H1 (cell line): ENCODE data around the gene INHBA. TPM values are rescaled to one million over a fixed set of nuclear protein-coding genes. Genes with fewer than 3 reads are reported as not detected.

Experiments
- CREB1 ChIP-seq: IDR thresholded peaks from 2 replicates; pipeline ENCODE4 v1.6.1; 2012; ENCODE audit warnings: inconsistent platforms
- JUND ChIP-seq: IDR thresholded peaks from 2 replicates; pipeline ENCODE4 v1.6.1; 2011; ENCODE audit warnings: mild to moderate bottlenecking, improper control_type of control experiment, low read length
- MAX ChIP-seq: IDR thresholded peaks from 2 replicates; pipeline ENCODE4 v1.6.1; 2012; ENCODE audit warnings: inconsistent platforms
- PHF8 ChIP-seq: fragments of 200-600 bp; sonication (generic); conservative IDR thresholded peaks from 2 replicates; pipeline ENCODE4 v1.7.1; 2012; ENCODE audit warnings: low read depth, mild to moderate bottlenecking, inconsistent platforms, low read length, moderate library complexity
- RFX5 ChIP-seq: IDR thresholded peaks from 2 replicates; pipeline ENCODE4 v1.6.1; 2011; ENCODE audit warnings: low read depth, low read length, improper control_type of control experiment, borderline replicate concordance
- SIN3A ChIP-seq, 2 experiments: IDR thresholded peaks in 1 of 2; conservative IDR thresholded peaks in 1 of 2; 2 replicates each; pipeline ENCODE4 v1.6.1; 2011 to 2012; ENCODE audit warnings: low read length in 2 of 2, improper control_type of control experiment in 1 of 2, low read depth in 1 of 2, mild to moderate bottlenecking in 1 of 2
- SP4 ChIP-seq: IDR thresholded peaks from 2 replicates; pipeline ENCODE4 v1.6.1; 2012; ENCODE audit warnings: low read length, inconsistent platforms
- TBP ChIP-seq: IDR thresholded peaks from 2 replicates; pipeline ENCODE4 v1.6.1; 2011; ENCODE audit warnings: low read depth, low read length, improper control_type of control experiment
- YY1 ChIP-seq: IDR thresholded peaks from 2 replicates; pipeline ENCODE4 v1.6.1; 2011; ENCODE audit warnings: low read depth, mild to moderate bottlenecking, low read length
- polyA plus RNA-seq, 7 experiments: library from polyadenylated mRNA; depleted of rRNA in 3 of 7; stranded (reverse) in 5 of 7; unstranded in 2 of 7; fragments of >200 nt in 5 of 7; fragments of 200-250 nt in 2 of 7; gene quantifications; 1 replicate in 5 of 7; 2 replicates in 1 of 7; 4 replicates in 1 of 7; pipeline versions ENCODE4 v1.2.1 to v1.2.3, GENCODE V29; 2011 to 2013; ENCODE audit warnings: missing spikeins in 2 of 7, mixed read lengths in 2 of 7
- total RNA-seq: library from RNA; stranded (reverse); fragmentation: NEBNext Ultra II Directional; extraction: Animal tissue kit (Norgen Biotek cat#: 25700); gene quantifications from 2 replicates; pipeline ENCODE4 v1.2.1, GENCODE V29; 2021

INHBA gene
- total and polyA plus RNA-seq, 2 of the 8 experiments (the other 6 are each of a cell fraction or from before 2014, with no cell fraction given) = 1.1 to 2.7 TPM

GRCh38 chr7:41709621-41710020 lies 6.7 kb upstream of the INHBA start (continued):
- no peak for TF ChIP-seq RFX5
- TF ChIP-seq SP4 = no peak
- TF ChIP-seq MAX = no peak
- TF ChIP-seq SIN3A (conservative IDR thresholded peaks at IDR 0.05 in 1 of 2, IDR thresholded peaks at IDR 0.05 in 1 of 2; ENCODE audit: low read depth in 1 of 2, low read length in 2 of 2) = no peak
- no peak for TF ChIP-seq JUND
- no peak for TF ChIP-seq CREB1
- TF ChIP-seq PHF8 = no peak
- TF ChIP-seq YY1 = no peak
- no peak for TF ChIP-seq TBP
